Mammary epithelial cell (primary cell): ENCODE data around the gene AKT1.

Experiments used
- CTCF ChIP-seq, 2 donors: IDR thresholded peaks in 1 of 2; conservative IDR thresholded peaks in 1 of 2; 2 replicates each; pipeline ENCODE4 v1.5.1; 2011 to 2012; ENCODE audit warnings: inconsistent platforms in 2 of 2, low read length in 2 of 2, mild to moderate bottlenecking in 2 of 2, control low read depth in 1 of 2, low read depth in 1 of 2; ENCODE audit not compliant: insufficient read depth in 1 of 2; ENCODE audit errors: extremely low read depth in 1 of 2
- EZH2 ChIP-seq: IDR thresholded peaks from 2 replicates; pipeline ENCODE4 v1.6.1; 2012; ENCODE audit warnings: low read length, inconsistent platforms, borderline replicate concordance

GRCh38 chr14:104752423-104752734, 43.2 kb downstream of the AKT1 start:
- TF ChIP-seq CTCF (conservative IDR thresholded peaks at IDR 0.05 in 1 of 2, IDR thresholded peaks at IDR 0.05 in 1 of 2; ENCODE audit: extremely low read depth in 1 of 2, insufficient read depth in 1 of 2, low read depth in 1 of 2, low read length in 2 of 2) (no peak), EZH2 (no peak)
